AG04450 (cell line): Measurements from ENCODE around the gene HCFC1. TPM values are rescaled to one million over a fixed set of nuclear protein-coding genes. Genes with fewer than 3 reads are reported as not detected.

Experiments used
- CTCF ChIA-PET: fragments of 300-600, 350-600 bp; formaldehyde crosslinking; extraction: SDS; loops from one replicate; lab custom pipeline; 2022; ENCODE audit warnings: antibody characterized with exemption, inconsistent platforms; lab: Charles Lee
- POLR2A ChIA-PET: fragments of 350-600 bp; formaldehyde crosslinking; extraction: SDS; loops from one replicate; lab custom pipeline; 2021; ENCODE audit warnings: antibody characterized with exemption, inconsistent platforms; lab: Yijun Ruan, JAX
- DNase-seq: peaks from one replicate; pipeline ENCODE4 v3.0.0-alpha.2; 2011; ENCODE audit warnings: low read depth, low spot score
- H3K27ac ChIP-seq: one replicate; pipeline ENCODE4 v1.5.1; 2012; ENCODE audit warnings: low read depth, low read length, control low read depth
- H3K27me3 ChIP-seq: one replicate; pipeline ENCODE4 v1.6.0; 2012; ENCODE audit warnings: low read length; ENCODE audit not compliant: control insufficient read depth, insufficient read depth
- H3K4me3 ChIP-seq: 2 replicates; pipeline ENCODE4 v1.5.1; 2011; ENCODE audit warnings: mild to moderate bottlenecking, low read depth, low read length, control low read depth
- H3K9me3 ChIP-seq: 2 replicates; pipeline ENCODE4 v1.5.1; 2012; ENCODE audit warnings: low read length; ENCODE audit not compliant: control insufficient read depth, insufficient read depth
- CTCF ChIP-seq: IDR thresholded peaks from 2 replicates; pipeline ENCODE4 v1.5.1; 2011; ENCODE audit warnings: low read depth, low read length, control low read depth, inconsistent platforms
- polyA plus RNA-seq: library from polyadenylated mRNA; depleted of rRNA; stranded (reverse); fragments of >200 nt; gene quantifications from 2 replicates; pipeline ENCODE4 v1.2.3, GENCODE V29; 2011

The HCFC1 gene
- polyA plus RNA-seq, 1 experiment = 2.7 TPM

GRCh38 chrX:153925387-153925738 lies 46.3 kb downstream of the HCFC1 start:
- H3K4me3 ChIP-seq = no peak overlapping the region
- peaks cover 2% of the 10 kb centered on the region for H3K27me3 ChIP-seq
- ChIA-PET CTCF (interaction anchor here (1.0 to 1.4 kb wide), 2 partner anchors 21 to 132 kb away, joined by 3 to 14 read pairs; partner anchors contain the start of genes IDH3G and SSR4), POLR2A (no interaction called here)
- H3K9me3 ChIP-seq = no peaks in the 10 kb centered on the region
- DNase-seq = no peak
- no peak for TF ChIP-seq CTCF
- H3K27ac ChIP-seq = no peak overlapping the region

- Histone ChIP-seq H3K27me3 (peaks cover 2% of the 10 kb centered on the region), H3K27ac (no peak overlapping the region), H3K4me3 (no peak overlapping the region), H3K9me3 (no peaks in the 10 kb centered on the region)
- POLR2A ChIA-PET = no interaction called here
- DNase-seq = no peak
- TF ChIP-seq CTCF = peak; percentile 30
- CTCF ChIA-PET = interaction anchor here (1.4 kb wide), 1 partner anchor 22 kb away, joined by 14 read pairs; no protein-coding TSS in a partner anchor
Measured at GRCh38 chrX:153924149-153924861, 47.3 kb downstream of the HCFC1 start.

GRCh38 chrX:153922932-153923857 lies 48.4 kb downstream of the HCFC1 start:
- TF ChIP-seq CTCF = peak; percentile 56
- no peak overlapping the region for H3K27ac ChIP-seq
- no peak overlapping the region for H3K4me3 ChIP-seq
- POLR2A ChIA-PET = interaction anchor here (0.9 kb wide), 1 partner anchor 129 kb away, joined by 4 read pairs; the partner anchor contains the start of genes IDH3G and SSR4
- peaks cover 2% of the 10 kb centered on the region for H3K27me3 ChIP-seq
- no peaks in the 10 kb centered on the region for H3K9me3 ChIP-seq
- DNase-seq = peak; percentile 20
- CTCF ChIA-PET = interaction anchor here (1.0 to 2.8 kb wide), 10 partner anchors 10 to 188 kb away, joined by 3 to 13 read pairs (median 4); partner anchors contain the start of genes IDH3G and SSR4

GRCh38 chrX:153921511-153922446 lies 49.8 kb downstream of the HCFC1 start:
- no peak for DNase-seq
- Histone ChIP-seq H3K9me3 (no peaks in the 10 kb centered on the region), H3K4me3 (no peak overlapping the region), H3K27me3 (peaks cover 2% of the 10 kb centered on the region), H3K27ac (no peak overlapping the region)
- no peak for TF ChIP-seq CTCF
- ChIA-PET POLR2A (no interaction called here), CTCF (interaction anchor here (1.2 to 2.8 kb wide), 4 partner anchors 10 to 102 kb away, joined by 3 to 13 read pairs (median 6); no protein-coding TSS in a partner anchor)
